Testis (tissue), 3 donors: ENCODE data around the gene CYS1. TPM values are rescaled to one million over a fixed set of nuclear protein-coding genes. Genes with fewer than 3 reads are reported as not detected.
"Not testable (repeated sequence)": the region's sequence is repeated elsewhere in the genome, so short reads cannot be mapped to it uniquely, and the experiment has no call there.

Experiments used
- DNase-seq: peaks from one replicate; pipeline ENCODE4 v3.0.0-alpha.2; 2019
- H3K27ac ChIP-seq, 2 donors: fragments of 200-600 bp; sonication (generic); one replicate each; pipeline ENCODE4 v1.5.1; 2019
- H3K27me3 ChIP-seq: fragments of 200-600 bp; sonication (generic); one replicate; pipeline ENCODE4 v1.5.1; 2019
- H3K36me3 ChIP-seq: fragments of 200-600 bp; sonication (generic); one replicate; pipeline ENCODE4 v1.5.1; 2017; ENCODE audit warnings: low read depth; ENCODE audit errors: missing control alignments
- H3K4me1 ChIP-seq: fragments of 200-600 bp; sonication (generic); one replicate; pipeline ENCODE4 v1.5.1; 2019
- H3K4me3 ChIP-seq, 2 donors: fragments of 200-600 bp; sonication (generic); one replicate each; pipeline ENCODE4 v1.5.1; 2017 to 2019
- H3K9me3 ChIP-seq: fragments of 200-600 bp; sonication (generic); one replicate; pipeline ENCODE4 v1.5.1; 2017
- CTCF ChIP-seq, 3 experiments: fragments of 450-650 bp in 2 of 3; fragments of 200-600 bp in 1 of 3; sonication (generic) in 1 of 3; IDR thresholded peaks; one replicate each; pipeline ENCODE4 v1.5.1; 2016 to 2019; ENCODE audit warnings: antibody characterized with exemption in 3 of 3, mild to moderate bottlenecking in 2 of 3, moderate library complexity in 1 of 3
- POLR2A ChIP-seq: fragments of 450-650 bp; IDR thresholded peaks from one replicate; pipeline ENCODE4 v1.6.1; 2017; ENCODE audit warnings: antibody characterized with exemption, mild to moderate bottlenecking, moderate library complexity
- WGBS, 2 donors: methylation state at CpG; one replicate each; pipeline ENCODE4 v1.1.5; 2018; 5-methylcytosine and 5-hydroxymethylcytosine counted together
- intact Hi-C: fragments of 100-400 bp; cut with DNase I; formaldehyde crosslinking; loops from one replicate; pipeline ENCODE4 v1.15.1; 2023; ENCODE audit warnings: low total_unique reads
- polyA plus RNA-seq: library from polyadenylated mRNA; stranded (reverse); fragments of 350-450 nt; fragmentation: Illumina TruSeq; extraction: RNeasy Lipid Tissue Mini Kit (QIAGEN cat#74804); gene quantifications from one replicate; pipeline ENCODE4 v1.2.3, GENCODE V29; 2014; ENCODE audit warnings: low read depth, low replicate concordance; ENCODE audit not compliant: insufficient read depth
- total RNA-seq, 2 donors: library from RNA; depleted of rRNA; stranded (reverse); fragments of >200 nt; gene quantifications; one replicate each; pipeline ENCODE4 v1.2.3, GENCODE V29; 2016

The CYS1 gene
- total and polyA plus RNA-seq, 3 donors from 2014 or later = 3.7 to 5.5 (median 4.3) TPM

GRCh38 chr2:10033251-10034006 is 46.8 kb downstream of the CYS1 start:
- TF ChIP-seq CTCF (IDR thresholded peaks at IDR 0.05) = no peak
- no peak for TF ChIP-seq POLR2A
- H3K27me3 ChIP-seq = no peaks in the 10 kb centered on the region
- intact Hi-C loops = no loop called here
- no peaks in the 10 kb centered on the region for H3K9me3 ChIP-seq
- no peak overlapping the region for H3K27ac ChIP-seq
- 85 to 90% methylated on average over 10 to 14 of the region's 14 CpGs for WGBS, 2 donors
- no peaks in the 10 kb centered on the region for H3K36me3 ChIP-seq
- peaks cover 25% of the 10 kb centered on the region for H3K4me1 ChIP-seq
- DNase-seq = no peak
- no peak overlapping the region for H3K4me3 ChIP-seq

- WGBS, 2 donors = 95 to 97% methylated on average over 7 of the region's 7 CpGs
- intact Hi-C loops = no loop called here
- Histone ChIP-seq H3K4me3 (no peak overlapping the region), H3K36me3 (no peaks in the 10 kb centered on the region), H3K4me1 (peaks cover 25% of the 10 kb centered on the region), H3K27me3 (no peaks in the 10 kb centered on the region), H3K27ac (no peak overlapping the region), H3K9me3 (no peaks in the 10 kb centered on the region)
- no peak for DNase-seq
- TF ChIP-seq POLR2A (no peak), CTCF (IDR thresholded peaks at IDR 0.05) (no peak)
These were observed 47.5 kb downstream of the CYS1 start for GRCh38 chr2:10032746-10033105.

- H3K4me3 ChIP-seq = no peak overlapping the region
- H3K27me3 ChIP-seq = no peaks in the 10 kb centered on the region
- intact Hi-C loops = no loop called here
- 89 to 94% methylated on average over 18 to 19 of the region's 20 CpGs for WGBS, 2 donors
- no peak for TF ChIP-seq POLR2A
- no peak for TF ChIP-seq CTCF (IDR thresholded peaks at IDR 0.05)
- H3K4me1 ChIP-seq = peaks cover 23% of the 10 kb centered on the region
- DNase-seq = no peak
- no peaks in the 10 kb centered on the region for H3K9me3 ChIP-seq
- no peaks in the 10 kb centered on the region for H3K36me3 ChIP-seq
- no peak overlapping the region for H3K27ac ChIP-seq
These were observed 48.1 kb downstream of the CYS1 start for GRCh38 chr2:10031886-10032745.

- intact Hi-C loops, H3K9me3 ChIP-seq, H3K36me3 ChIP-seq, H3K27ac ChIP-seq, H3K4me3 ChIP-seq, DNase-seq, H3K27me3 ChIP-seq: not testable (repeated sequence)
- 91 to 94% methylated on average over 8 of the region's 8 CpGs for WGBS, 2 donors
- peaks cover 10% of the 10 kb centered on the region for H3K4me1 ChIP-seq
These were observed 49.4 kb downstream of the CYS1 start for GRCh38 chr2:10030798-10031197.

- Histone ChIP-seq H3K27ac (no peak overlapping the region), H3K36me3 (no peaks in the 10 kb centered on the region), H3K4me3 (no peak overlapping the region), H3K4me1 (peaks cover 6% of the 10 kb centered on the region), H3K9me3 (no peaks in the 10 kb centered on the region), H3K27me3 (no peaks in the 10 kb centered on the region)
- DNase-seq = no peak
- no peak for TF ChIP-seq POLR2A
- TF ChIP-seq CTCF (IDR thresholded peaks at IDR 0.05) = no peak
- WGBS, 2 donors = 73 to 83% methylated on average over 9 of the region's 9 CpGs
- intact Hi-C loops = no loop called here
These were observed 49.9 kb downstream of the CYS1 start for GRCh38 chr2:10030311-10030736.
